ENCODE measurements around the gene UNC13A. TPM values are rescaled to one million over a fixed set of nuclear protein-coding genes. Genes with fewer than 3 reads are reported as not detected.

The UNC13A gene
- total RNA-seq, 1 experiment from 2014 or later = 41.1 TPM

DNA sequence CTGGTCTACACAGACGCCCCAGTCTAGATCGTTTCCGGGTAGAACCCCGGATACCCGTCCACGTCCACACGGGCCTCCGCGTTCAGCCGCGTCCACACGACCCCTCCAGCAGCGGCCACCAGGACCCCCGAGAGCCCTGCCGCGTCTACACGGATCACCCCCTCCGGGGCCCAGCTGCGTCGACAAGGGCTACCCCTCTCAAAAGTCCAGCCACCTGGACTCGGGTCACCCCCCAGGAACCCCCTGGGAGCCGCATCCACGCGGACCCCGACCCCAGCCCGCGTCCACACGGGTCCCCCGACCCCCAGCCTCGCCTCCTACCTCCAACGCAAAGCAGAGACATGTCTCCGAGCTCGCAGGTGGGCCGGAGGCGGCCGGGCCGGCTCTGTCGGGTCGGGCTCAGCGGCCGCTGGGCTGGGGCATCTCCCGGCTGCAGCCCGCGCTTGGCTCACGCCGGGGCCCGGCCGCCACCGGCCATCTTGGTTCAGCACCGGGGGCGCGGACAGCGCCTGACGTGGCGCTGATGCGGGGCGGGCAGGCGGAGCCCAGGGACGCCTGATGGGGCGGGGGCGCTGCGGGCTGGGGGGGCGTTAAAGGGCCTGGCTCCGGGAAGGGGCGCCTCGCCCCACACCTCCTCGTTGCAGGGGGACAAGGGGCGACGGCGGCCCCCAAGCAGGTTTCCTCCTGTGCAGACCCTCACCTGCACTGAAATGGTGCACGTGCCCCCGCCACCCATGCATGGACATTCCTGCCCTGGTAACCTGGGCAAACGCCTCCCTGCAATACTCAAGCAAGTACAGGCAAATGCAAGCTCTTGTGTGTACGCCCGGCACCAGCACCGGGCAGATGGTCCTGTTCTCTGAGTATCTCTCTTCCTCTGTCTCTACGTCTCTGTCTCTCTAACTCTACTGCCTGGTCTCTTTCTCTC is at the start of gene UNC13A (continued):
- TF ChIP-seq, protein P1, sequence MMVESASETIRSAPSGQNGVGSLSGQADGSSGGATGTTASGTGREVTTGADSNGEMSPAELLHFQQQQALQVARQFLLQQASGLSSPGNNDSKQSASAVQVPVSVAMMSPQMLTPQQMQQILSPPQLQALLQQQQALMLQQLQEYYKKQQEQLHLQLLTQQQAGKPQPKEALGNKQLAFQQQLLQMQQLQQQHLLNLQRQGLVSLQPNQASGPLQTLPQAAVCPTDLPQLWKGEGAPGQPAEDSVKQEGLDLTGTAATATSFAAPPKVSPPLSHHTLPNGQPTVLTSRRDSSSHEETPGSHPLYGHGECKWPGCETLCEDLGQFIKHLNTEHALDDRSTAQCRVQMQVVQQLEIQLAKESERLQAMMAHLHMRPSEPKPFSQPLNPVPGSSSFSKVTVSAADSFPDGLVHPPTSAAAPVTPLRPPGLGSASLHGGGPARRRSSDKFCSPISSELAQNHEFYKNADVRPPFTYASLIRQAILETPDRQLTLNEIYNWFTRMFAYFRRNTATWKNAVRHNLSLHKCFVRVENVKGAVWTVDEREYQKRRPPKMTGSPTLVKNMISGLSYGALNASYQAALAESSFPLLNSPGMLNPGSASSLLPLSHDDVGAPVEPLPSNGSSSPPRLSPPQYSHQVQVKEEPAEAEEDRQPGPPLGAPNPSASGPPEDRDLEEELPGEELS (CRISPR knock-in tag; IDR thresholded peaks at IDR 0.05) = peak; percentile 93; the same call in 1 of the 2 replicates
- TF ChIP-seq CREB1 (CRISPR knock-in tag; IDR thresholded peaks at IDR 0.05) (0 out of 2 replicates have a peak, but pooled peaks have one; percentile 48), FOXJ3 (CRISPR knock-in tag; IDR thresholded peaks at IDR 0.05; ENCODE audit: borderline replicate concordance) (no peak), TP53 (CRISPR knock-in tag; IDR thresholded peaks at IDR 0.05) (0 out of 2 replicates have a peak, but pooled peaks have one; percentile 25), JAZF1 (CRISPR knock-in tag; IDR thresholded peaks at IDR 0.05) (no peak), EMX1 (CRISPR knock-in tag; IDR thresholded peaks at IDR 0.05) (no peak), ZBTB21 (CRISPR knock-in tag; IDR thresholded peaks at IDR 0.05; ENCODE audit: borderline replicate concordance) (no peak), JUN (CRISPR knock-in tag; IDR thresholded peaks at IDR 0.05) (0 out of 2 replicates have a peak, but pooled peaks have one; percentile 69), FOXK1 (CRISPR knock-in tag; IDR thresholded peaks at IDR 0.05) (peak; percentile 35; the same call in 1 of the 2 replicates), ZNF138 (CRISPR knock-in tag; conservative IDR thresholded peaks at IDR 0.05) (no peak), RELA (CRISPR knock-in tag; IDR thresholded peaks at IDR 0.05; ENCODE audit: borderline replicate concordance) (peak; percentile 71; the same call in 1 of the 2 replicates)
- TF ChIP-seq, protein P2, sequence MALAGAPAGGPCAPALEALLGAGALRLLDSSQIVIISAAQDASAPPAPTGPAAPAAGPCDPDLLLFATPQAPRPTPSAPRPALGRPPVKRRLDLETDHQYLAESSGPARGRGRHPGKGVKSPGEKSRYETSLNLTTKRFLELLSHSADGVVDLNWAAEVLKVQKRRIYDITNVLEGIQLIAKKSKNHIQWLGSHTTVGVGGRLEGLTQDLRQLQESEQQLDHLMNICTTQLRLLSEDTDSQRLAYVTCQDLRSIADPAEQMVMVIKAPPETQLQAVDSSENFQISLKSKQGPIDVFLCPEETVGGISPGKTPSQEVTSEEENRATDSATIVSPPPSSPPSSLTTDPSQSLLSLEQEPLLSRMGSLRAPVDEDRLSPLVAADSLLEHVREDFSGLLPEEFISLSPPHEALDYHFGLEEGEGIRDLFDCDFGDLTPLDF (CRISPR knock-in tag; IDR thresholded peaks at IDR 0.05) = 0 out of 2 replicates have a peak, but pooled peaks have one; percentile 76
- TF ChIP-seq, protein P3, sequence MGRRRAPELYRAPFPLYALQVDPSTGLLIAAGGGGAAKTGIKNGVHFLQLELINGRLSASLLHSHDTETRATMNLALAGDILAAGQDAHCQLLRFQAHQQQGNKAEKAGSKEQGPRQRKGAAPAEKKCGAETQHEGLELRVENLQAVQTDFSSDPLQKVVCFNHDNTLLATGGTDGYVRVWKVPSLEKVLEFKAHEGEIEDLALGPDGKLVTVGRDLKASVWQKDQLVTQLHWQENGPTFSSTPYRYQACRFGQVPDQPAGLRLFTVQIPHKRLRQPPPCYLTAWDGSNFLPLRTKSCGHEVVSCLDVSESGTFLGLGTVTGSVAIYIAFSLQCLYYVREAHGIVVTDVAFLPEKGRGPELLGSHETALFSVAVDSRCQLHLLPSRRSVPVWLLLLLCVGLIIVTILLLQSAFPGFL (CRISPR knock-in tag; IDR thresholded peaks at IDR 0.05; ENCODE audit: borderline replicate concordance) = no peak
- TF ChIP-seq, protein P4, sequence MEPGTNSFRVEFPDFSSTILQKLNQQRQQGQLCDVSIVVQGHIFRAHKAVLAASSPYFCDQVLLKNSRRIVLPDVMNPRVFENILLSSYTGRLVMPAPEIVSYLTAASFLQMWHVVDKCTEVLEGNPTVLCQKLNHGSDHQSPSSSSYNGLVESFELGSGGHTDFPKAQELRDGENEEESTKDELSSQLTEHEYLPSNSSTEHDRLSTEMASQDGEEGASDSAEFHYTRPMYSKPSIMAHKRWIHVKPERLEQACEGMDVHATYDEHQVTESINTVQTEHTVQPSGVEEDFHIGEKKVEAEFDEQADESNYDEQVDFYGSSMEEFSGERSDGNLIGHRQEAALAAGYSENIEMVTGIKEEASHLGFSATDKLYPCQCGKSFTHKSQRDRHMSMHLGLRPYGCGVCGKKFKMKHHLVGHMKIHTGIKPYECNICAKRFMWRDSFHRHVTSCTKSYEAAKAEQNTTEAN (CRISPR knock-in tag; IDR thresholded peaks at IDR 0.05) = peak; percentile 64; the same call in 1 of the 2 replicates
- TF ChIP-seq, protein P5, sequence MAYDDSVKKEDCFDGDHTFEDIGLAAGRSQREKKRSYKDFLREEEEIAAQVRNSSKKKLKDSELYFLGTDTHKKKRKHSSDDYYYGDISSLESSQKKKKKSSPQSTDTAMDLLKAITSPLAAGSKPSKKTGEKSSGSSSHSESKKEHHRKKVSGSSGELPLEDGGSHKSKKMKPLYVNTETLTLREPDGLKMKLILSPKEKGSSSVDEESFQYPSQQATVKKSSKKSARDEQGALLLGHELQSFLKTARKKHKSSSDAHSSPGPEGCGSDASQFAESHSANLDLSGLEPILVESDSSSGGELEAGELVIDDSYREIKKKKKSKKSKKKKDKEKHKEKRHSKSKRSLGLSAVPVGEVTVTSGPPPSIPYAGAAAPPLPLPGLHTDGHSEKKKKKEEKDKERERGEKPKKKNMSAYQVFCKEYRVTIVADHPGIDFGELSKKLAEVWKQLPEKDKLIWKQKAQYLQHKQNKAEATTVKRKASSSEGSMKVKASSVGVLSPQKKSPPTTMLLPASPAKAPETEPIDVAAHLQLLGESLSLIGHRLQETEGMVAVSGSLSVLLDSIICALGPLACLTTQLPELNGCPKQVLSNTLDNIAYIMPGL (CRISPR knock-in tag; IDR thresholded peaks at IDR 0.05) = no peak

DNA sequence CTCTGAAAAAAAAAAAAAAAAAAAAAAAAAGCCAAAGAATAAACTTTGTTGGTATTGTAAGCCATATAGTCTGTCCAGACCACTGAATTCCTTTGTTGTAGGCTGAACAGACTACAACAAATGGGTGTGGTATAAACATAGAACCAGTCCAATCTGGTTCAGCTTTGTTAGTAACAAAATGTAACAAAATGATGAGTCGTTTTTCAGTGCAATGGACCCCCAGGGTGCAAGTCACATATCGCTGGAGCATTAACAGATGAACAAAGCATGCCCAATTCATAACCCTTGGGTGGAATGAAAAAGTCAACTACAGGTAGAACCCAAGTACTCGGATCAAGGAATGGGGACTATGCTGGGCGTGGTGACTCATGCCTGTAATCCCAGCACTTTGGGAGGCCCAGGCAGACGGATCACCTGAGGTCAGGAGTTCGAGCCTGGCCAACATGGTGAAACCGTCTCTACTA is 49.6 kb upstream of the UNC13A start:
- peaks cover 9% of the 10 kb centered on the region for H3K9me3 Mint-ChIP-seq
- no peak overlapping the region for H3K4me3 Mint-ChIP-seq
- TF ChIP-seq CREB1 (CRISPR knock-in tag; IDR thresholded peaks at IDR 0.05) = no peak
- TF ChIP-seq FOXK1 (CRISPR knock-in tag; IDR thresholded peaks at IDR 0.05) = no peak
- no peak for TF ChIP-seq ETV6 (CRISPR knock-in tag; IDR thresholded peaks at IDR 0.05)
- no peak for TF ChIP-seq NR3C1 (CRISPR knock-in tag; conservative IDR thresholded peaks at IDR 0.05; ENCODE audit: low read depth)
- TF ChIP-seq JAZF1 (CRISPR knock-in tag; IDR thresholded peaks at IDR 0.05) = no peak
- TF ChIP-seq, protein P6, sequence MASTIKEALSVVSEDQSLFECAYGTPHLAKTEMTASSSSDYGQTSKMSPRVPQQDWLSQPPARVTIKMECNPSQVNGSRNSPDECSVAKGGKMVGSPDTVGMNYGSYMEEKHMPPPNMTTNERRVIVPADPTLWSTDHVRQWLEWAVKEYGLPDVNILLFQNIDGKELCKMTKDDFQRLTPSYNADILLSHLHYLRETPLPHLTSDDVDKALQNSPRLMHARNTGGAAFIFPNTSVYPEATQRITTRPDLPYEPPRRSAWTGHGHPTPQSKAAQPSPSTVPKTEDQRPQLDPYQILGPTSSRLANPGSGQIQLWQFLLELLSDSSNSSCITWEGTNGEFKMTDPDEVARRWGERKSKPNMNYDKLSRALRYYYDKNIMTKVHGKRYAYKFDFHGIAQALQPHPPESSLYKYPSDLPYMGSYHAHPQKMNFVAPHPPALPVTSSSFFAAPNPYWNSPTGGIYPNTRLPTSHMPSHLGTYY (CRISPR knock-in tag; IDR thresholded peaks at IDR 0.05) = no peak
- TF ChIP-seq RORB (CRISPR knock-in tag; IDR thresholded peaks at IDR 0.05) = no peak
- TF ChIP-seq SOX15 (CRISPR knock-in tag; IDR thresholded peaks at IDR 0.05) = no peak
- CTCF ChIA-PET = interaction anchor here (2.5 to 4.0 kb wide), 2 partner anchors 12 to 29 kb away, joined by 11 to 16 read pairs; no protein-coding TSS in a partner anchor
- peak overlapping the region; percentile 49 for H3K27ac Mint-ChIP-seq
- no peak for DNase-seq (ENCODE audit: low spot score)
- peaks cover 5% of the 10 kb centered on the region; the same call in 1 of the 2 replicates for H3K4me1 Mint-ChIP-seq
- ATAC-seq = no peak
- H3K27me3 Mint-ChIP-seq (ENCODE audit: low read depth) = peaks cover 4% of the 10 kb centered on the region; the same call in 1 of the 2 replicates
- POLR2A ChIA-PET = interaction anchor here (0.7 kb wide), 1 partner anchor 104 kb away, joined by 6 read pairs; no protein-coding TSS in a partner anchor
- H3K36me3 Mint-ChIP-seq = peaks cover 24% of the 10 kb centered on the region

Measured in WTC11 (cell line).